Activated CD4-positive, alpha-beta memory T cell treated with anti-CD3 and anti-CD28 coated beads, Interleukin-2, amount 10 ng/mL, durations not matched to agents 7 days and 5 days (primary cell): ENCODE results near the gene MAST4. TPM values are rescaled to one million over a fixed set of nuclear protein-coding genes. Genes with fewer than 3 reads are reported as not detected.

Source experiments
- CTCF ChIA-PET: fragments of 350-600 bp; sonication (Branson Sonifier 250); formaldehyde crosslinking; loops from one replicate; lab custom pipeline; 2021; ENCODE audit warnings: antibody characterized with exemption, inconsistent platforms; lab: Charles Lee
- POLR2A ChIA-PET: fragments of 350-600 bp; sonication (Branson Sonifier 250); formaldehyde crosslinking; loops from one replicate; lab custom pipeline; 2021; ENCODE audit warnings: antibody characterized with exemption; lab: Charles Lee
- DNase-seq: peaks from one replicate; pipeline ENCODE4 v3.0.0-alpha.2; 2020
- H3K27ac Mint-ChIP-seq: one replicate; pipeline ENCODE4 v1.8.0; 2021; ENCODE audit warnings: mild to moderate bottlenecking, mixed read lengths
- H3K27me3 Mint-ChIP-seq: one replicate; pipeline ENCODE4 v1.8.0; 2021; ENCODE audit warnings: mixed read lengths
- H3K36me3 Mint-ChIP-seq: one replicate; pipeline ENCODE4 v1.8.0; 2021; ENCODE audit warnings: low read depth, mixed read lengths
- H3K4me1 Mint-ChIP-seq: one replicate; pipeline ENCODE4 v1.8.0; 2021; ENCODE audit warnings: mixed read lengths
- H3K4me3 Mint-ChIP-seq: one replicate; pipeline ENCODE4 v1.8.0; 2021; ENCODE audit warnings: mild to moderate bottlenecking, mixed read lengths
- H3K9me3 Mint-ChIP-seq: one replicate; pipeline ENCODE4 v1.8.0; 2021; ENCODE audit warnings: mixed read lengths
- total RNA-seq, 2 experiments: library from RNA; stranded (reverse); gene quantifications; one replicate each; pipeline ENCODE4 v1.2.3, GENCODE V29; 2021

Gene MAST4
- total RNA-seq, 2 experiments from 2014 or later: 38.0 to 38.3 TPM

- ChIA-PET CTCF (no interaction called here), POLR2A (no interaction called here)
- Mint-ChIP-seq H3K4me3 (no peak overlapping the region), H3K9me3 (no peaks in the 10 kb centered on the region), H3K36me3 (no peaks in the 10 kb centered on the region), H3K27me3 (peaks cover 4% of the 10 kb centered on the region), H3K4me1 (peaks cover 9% of the 10 kb centered on the region), H3K27ac (no peak overlapping the region)
- DNase-seq: no peak
Observed at GRCh38 chr5:66922881-66923280, 326.7 kb downstream of the MAST4 start.

DNA sequence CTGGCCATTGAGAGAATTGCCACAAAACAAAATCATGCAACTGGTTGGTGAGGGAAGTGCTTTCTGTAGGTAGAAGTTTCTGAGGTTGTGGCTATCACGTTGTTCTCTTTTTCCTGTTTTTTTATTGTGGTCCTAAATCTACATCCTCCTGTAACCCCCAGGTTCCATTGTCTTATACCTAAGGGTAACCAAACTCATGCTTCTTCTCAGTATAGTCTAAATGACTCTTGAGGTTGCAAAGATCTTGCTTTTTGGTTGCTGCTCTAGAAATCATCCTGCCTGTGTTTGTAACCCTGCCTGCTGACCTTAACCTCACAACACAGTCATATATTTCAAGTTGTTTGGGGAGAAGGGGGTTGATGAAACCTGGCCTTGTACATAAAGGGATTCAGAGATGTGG, 327.3 kb downstream of the MAST4 start:
- no peak for DNase-seq
- H3K27ac Mint-ChIP-seq: no peak overlapping the region
- CTCF ChIA-PET: no interaction called here

GRCh38 chr5:66923922-66924321, 327.7 kb downstream of the MAST4 start:
- Mint-ChIP-seq H3K4me1 (peaks cover 9% of the 10 kb centered on the region), H3K36me3 (no peaks in the 10 kb centered on the region), H3K27ac (no peak overlapping the region), H3K27me3 (peaks cover 4% of the 10 kb centered on the region), H3K4me3 (no peak overlapping the region), H3K9me3 (no peaks in the 10 kb centered on the region)
- ChIA-PET CTCF (no interaction called here), POLR2A (no interaction called here)
- DNase-seq: no peak

More for the DNA sequence above, 327.3 kb downstream of the MAST4 start:
- Mint-ChIP-seq H3K4me1 (peaks cover 9% of the 10 kb centered on the region), H3K9me3 (no peaks in the 10 kb centered on the region), H3K36me3 (no peaks in the 10 kb centered on the region), H3K4me3 (no peak overlapping the region), H3K27me3 (peaks cover 4% of the 10 kb centered on the region)
- POLR2A ChIA-PET: no interaction called here

DNA sequence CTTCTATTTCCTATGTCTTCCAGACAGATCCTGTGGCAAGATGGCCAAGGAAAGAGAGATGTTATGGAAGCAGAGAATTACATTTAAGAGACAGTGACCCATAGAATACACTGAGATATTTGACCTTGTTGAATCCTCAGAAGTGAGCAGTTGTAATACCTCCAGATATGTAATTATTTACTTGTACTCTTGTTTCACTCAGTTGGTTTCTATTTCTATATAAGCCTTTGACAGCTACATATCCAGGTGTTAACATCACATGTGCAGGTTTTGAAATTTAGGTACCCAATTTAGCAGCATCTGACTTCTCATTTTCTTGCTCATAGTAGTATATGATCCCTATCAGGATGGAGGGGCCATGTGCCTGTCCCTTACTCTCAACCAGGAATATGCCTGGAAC, 330.9 kb downstream of the MAST4 start:
- no peak for DNase-seq
- H3K9me3 Mint-ChIP-seq: no peaks in the 10 kb centered on the region
- ChIA-PET POLR2A (no interaction called here), CTCF (no interaction called here)
- H3K4me3 Mint-ChIP-seq: no peak overlapping the region
- peaks cover 9% of the 10 kb centered on the region for H3K4me1 Mint-ChIP-seq
- H3K27me3 Mint-ChIP-seq: peaks cover 12% of the 10 kb centered on the region
- no peak overlapping the region for H3K27ac Mint-ChIP-seq
- H3K36me3 Mint-ChIP-seq: no peaks in the 10 kb centered on the region

- H3K27ac Mint-ChIP-seq: no peak overlapping the region
- H3K27me3 Mint-ChIP-seq: peaks cover 13% of the 10 kb centered on the region
- H3K4me1 Mint-ChIP-seq: no peaks in the 10 kb centered on the region
- ChIA-PET POLR2A (no interaction called here), CTCF (interaction anchor here (0.6 kb wide), 1 partner anchor 110 kb away, joined by 3 read pairs; no protein-coding TSS in a partner anchor)
- no peaks in the 10 kb centered on the region for H3K36me3 Mint-ChIP-seq
- no peaks in the 10 kb centered on the region for H3K9me3 Mint-ChIP-seq
- no peak overlapping the region for H3K4me3 Mint-ChIP-seq
- no peak for DNase-seq
Observed at GRCh38 chr5:66929281-66929680, 333.1 kb downstream of the MAST4 start.

DNA sequence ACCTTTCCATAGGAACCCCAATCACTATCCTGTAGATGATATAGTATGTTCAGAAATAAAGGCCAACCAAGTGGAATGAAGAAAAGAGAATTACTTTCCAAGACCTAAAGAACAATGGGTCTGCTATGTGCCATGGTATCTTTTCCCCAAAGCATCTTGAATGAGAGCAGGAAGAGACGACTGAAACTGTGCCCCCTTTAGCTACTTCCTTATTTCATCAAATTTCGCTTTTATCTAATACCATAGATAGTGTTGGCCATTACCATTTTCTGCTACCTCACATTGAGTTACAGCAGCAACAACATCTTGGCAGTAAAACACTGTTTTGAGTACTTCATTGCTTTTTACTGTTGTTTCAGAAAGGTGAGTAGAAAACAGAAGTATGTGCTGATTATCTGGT, 333.8 kb downstream of the MAST4 start:
- POLR2A ChIA-PET: no interaction called here
- peaks cover 15% of the 10 kb centered on the region for H3K27me3 Mint-ChIP-seq
- H3K4me3 Mint-ChIP-seq: no peak overlapping the region
- H3K36me3 Mint-ChIP-seq: no peaks in the 10 kb centered on the region
- DNase-seq: no peak
- H3K27ac Mint-ChIP-seq: no peak overlapping the region
- CTCF ChIA-PET: interaction anchor here (0.6 kb wide), 1 partner anchor 111 kb away, joined by 3 read pairs; no protein-coding TSS in a partner anchor
- H3K4me1 Mint-ChIP-seq: no peaks in the 10 kb centered on the region
- H3K9me3 Mint-ChIP-seq: no peaks in the 10 kb centered on the region

DNA sequence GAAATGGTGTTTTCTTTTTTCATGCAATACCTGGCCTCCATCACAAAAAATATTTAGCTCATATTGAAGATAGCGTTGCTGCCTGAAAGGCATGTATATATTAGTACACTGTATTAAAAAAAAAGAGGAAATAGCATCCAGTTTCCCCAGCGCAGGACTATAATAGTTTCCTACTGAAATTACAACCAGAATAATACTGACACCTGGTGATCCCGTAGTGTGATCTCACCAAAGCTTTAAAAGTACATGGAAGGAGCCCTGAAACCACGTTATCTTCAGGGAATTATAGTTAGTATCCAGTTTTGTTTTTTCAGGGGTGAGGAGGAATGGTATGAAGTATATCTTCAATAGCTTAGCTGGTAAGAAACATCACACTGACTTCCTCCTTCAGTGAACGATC, 335.5 kb downstream of the MAST4 start:
- CTCF ChIA-PET: no interaction called here
- Mint-ChIP-seq H3K9me3 (no peaks in the 10 kb centered on the region), H3K4me1 (no peaks in the 10 kb centered on the region), H3K36me3 (no peaks in the 10 kb centered on the region), H3K27ac (no peak overlapping the region), H3K27me3 (peaks cover 13% of the 10 kb centered on the region), H3K4me3 (no peak overlapping the region)
- DNase-seq: no peak
- POLR2A ChIA-PET: no interaction called here

- Mint-ChIP-seq H3K4me1 (no peaks in the 10 kb centered on the region), H3K27me3 (peaks cover 13% of the 10 kb centered on the region), H3K36me3 (no peaks in the 10 kb centered on the region), H3K4me3 (no peak overlapping the region), H3K27ac (no peak overlapping the region), H3K9me3 (no peaks in the 10 kb centered on the region)
- CTCF ChIA-PET: no interaction called here
- no peak for DNase-seq
- POLR2A ChIA-PET: no interaction called here
Observed at GRCh38 chr5:66932457-66932856, 336.3 kb downstream of the MAST4 start.

- Mint-ChIP-seq H3K9me3 (no peaks in the 10 kb centered on the region), H3K36me3 (no peaks in the 10 kb centered on the region), H3K27me3 (peaks cover 13% of the 10 kb centered on the region), H3K4me3 (no peak overlapping the region), H3K4me1 (no peaks in the 10 kb centered on the region), H3K27ac (no peak overlapping the region)
- ChIA-PET CTCF (no interaction called here), POLR2A (no interaction called here)
- DNase-seq: no peak
Observed at GRCh38 chr5:66933066-66933465, 336.9 kb downstream of the MAST4 start.

- peaks cover 18% of the 10 kb centered on the region for H3K27me3 Mint-ChIP-seq
- POLR2A ChIA-PET: no interaction called here
- no peak for DNase-seq
- H3K4me3 Mint-ChIP-seq: no peak overlapping the region
- CTCF ChIA-PET: no interaction called here
- H3K9me3 Mint-ChIP-seq: peaks cover 2% of the 10 kb centered on the region
- no peak overlapping the region for H3K27ac Mint-ChIP-seq
- no peaks in the 10 kb centered on the region for H3K36me3 Mint-ChIP-seq
- no peaks in the 10 kb centered on the region for H3K4me1 Mint-ChIP-seq
Observed at GRCh38 chr5:66939094-66939493, 342.9 kb downstream of the MAST4 start.

DNA sequence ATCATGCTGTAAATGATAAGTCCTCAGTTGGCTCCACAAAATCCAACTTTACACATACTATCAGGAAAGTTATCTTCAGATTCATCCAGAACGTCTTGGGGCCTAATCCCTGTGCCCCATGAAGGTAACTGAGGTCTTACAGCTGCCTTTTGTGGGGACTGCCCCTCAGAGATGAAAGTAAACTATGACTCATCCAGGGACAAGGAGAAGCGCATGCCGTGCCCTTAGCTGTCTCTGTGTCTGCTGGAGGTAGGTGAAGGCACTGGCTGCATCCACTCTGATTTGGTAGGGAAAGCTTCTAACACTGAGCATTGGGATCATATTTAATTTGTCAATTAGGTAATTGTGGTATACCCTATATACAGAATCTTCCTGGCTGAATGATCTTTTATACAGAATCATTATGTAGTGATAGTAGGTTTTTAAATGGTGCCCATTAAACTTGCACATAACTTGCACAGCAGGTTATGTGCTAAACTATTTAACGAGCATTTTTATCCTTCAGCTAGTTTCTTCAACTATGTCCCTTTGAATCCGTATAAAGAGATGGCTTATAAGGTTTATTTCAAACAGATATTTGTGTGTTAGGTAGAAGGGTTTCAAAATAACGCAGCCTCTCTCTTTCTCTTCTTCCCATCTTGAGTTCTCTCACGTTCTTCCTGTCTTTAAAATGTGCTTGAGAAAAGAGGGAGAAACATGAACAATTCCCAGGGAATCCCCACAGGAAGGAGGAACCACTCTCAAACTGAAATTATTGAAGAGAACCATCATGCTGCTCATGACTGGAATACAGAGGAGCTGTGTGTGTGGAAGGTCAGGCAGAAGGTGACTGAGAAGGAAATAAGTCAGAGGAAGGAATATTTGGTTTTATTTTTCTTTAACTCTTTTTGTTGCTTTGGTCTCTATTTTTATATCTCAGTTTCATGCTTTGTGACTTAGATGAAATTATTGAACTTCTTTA, 349.5 kb downstream of the MAST4 start:
- no peak overlapping the region for H3K27ac Mint-ChIP-seq
- H3K27me3 Mint-ChIP-seq: peaks cover 30% of the 10 kb centered on the region
- POLR2A ChIA-PET: interaction anchor here (0.8 kb wide), 1 partner anchor 21 kb away, joined by 3 read pairs; no protein-coding TSS in a partner anchor
- H3K4me3 Mint-ChIP-seq: no peak overlapping the region
- no peaks in the 10 kb centered on the region for H3K36me3 Mint-ChIP-seq
- no peaks in the 10 kb centered on the region for H3K9me3 Mint-ChIP-seq
- peaks cover 8% of the 10 kb centered on the region for H3K4me1 Mint-ChIP-seq
- DNase-seq: no peak
- CTCF ChIA-PET: no interaction called here

- Mint-ChIP-seq H3K36me3 (no peaks in the 10 kb centered on the region), H3K9me3 (no peaks in the 10 kb centered on the region), H3K4me1 (peaks cover 10% of the 10 kb centered on the region), H3K27me3 (peaks cover 23% of the 10 kb centered on the region), H3K4me3 (no peak overlapping the region), H3K27ac (no peak overlapping the region)
- CTCF ChIA-PET: no interaction called here
- DNase-seq: no peak
- POLR2A ChIA-PET: no interaction called here
Observed at GRCh38 chr5:66947458-66947857, 351.3 kb downstream of the MAST4 start.

GRCh38 chr5:66949066-66949465, 352.9 kb downstream of the MAST4 start:
- ChIA-PET POLR2A (no interaction called here), CTCF (no interaction called here)
- no peaks in the 10 kb centered on the region for H3K36me3 Mint-ChIP-seq
- no peaks in the 10 kb centered on the region for H3K9me3 Mint-ChIP-seq
- H3K4me3 Mint-ChIP-seq: no peak overlapping the region
- peaks cover 21% of the 10 kb centered on the region for H3K27me3 Mint-ChIP-seq
- H3K27ac Mint-ChIP-seq: no peak overlapping the region
- H3K4me1 Mint-ChIP-seq: peaks cover 10% of the 10 kb centered on the region
- DNase-seq: no peak

- H3K36me3 Mint-ChIP-seq: no peaks in the 10 kb centered on the region
- no peak for DNase-seq
- no peak overlapping the region for H3K4me3 Mint-ChIP-seq
- H3K9me3 Mint-ChIP-seq: no peaks in the 10 kb centered on the region
- ChIA-PET CTCF (no interaction called here), POLR2A (no interaction called here)
- peaks cover 9% of the 10 kb centered on the region for H3K27me3 Mint-ChIP-seq
- no peak overlapping the region for H3K27ac Mint-ChIP-seq
- peaks cover 2% of the 10 kb centered on the region for H3K4me1 Mint-ChIP-seq
Observed at GRCh38 chr5:66952153-66952552, 356.0 kb downstream of the MAST4 start.
